AG04450 (cell line): Measurements from ENCODE around the gene SHD. TPM values are rescaled to one million over a fixed set of nuclear protein-coding genes. Genes with fewer than 3 reads are reported as not detected.
"Not testable (repeated sequence)": the region's sequence is repeated elsewhere in the genome, so short reads cannot be mapped to it uniquely, and the experiment has no call there.

Experiments used
- CTCF ChIA-PET: fragments of 300-600, 350-600 bp; formaldehyde crosslinking; extraction: SDS; loops from one replicate; lab custom pipeline; 2022; ENCODE audit warnings: antibody characterized with exemption, inconsistent platforms; lab: Charles Lee
- POLR2A ChIA-PET: fragments of 350-600 bp; formaldehyde crosslinking; extraction: SDS; loops from one replicate; lab custom pipeline; 2021; ENCODE audit warnings: antibody characterized with exemption, inconsistent platforms; lab: Yijun Ruan, JAX
- DNase-seq: peaks from one replicate; pipeline ENCODE4 v3.0.0-alpha.2; 2011; ENCODE audit warnings: low read depth, low spot score
- H3K27ac ChIP-seq: one replicate; pipeline ENCODE4 v1.5.1; 2012; ENCODE audit warnings: low read depth, low read length, control low read depth
- H3K27me3 ChIP-seq: one replicate; pipeline ENCODE4 v1.6.0; 2012; ENCODE audit warnings: low read length; ENCODE audit not compliant: control insufficient read depth, insufficient read depth
- H3K4me3 ChIP-seq: 2 replicates; pipeline ENCODE4 v1.5.1; 2011; ENCODE audit warnings: mild to moderate bottlenecking, low read depth, low read length, control low read depth
- H3K9me3 ChIP-seq: 2 replicates; pipeline ENCODE4 v1.5.1; 2012; ENCODE audit warnings: low read length; ENCODE audit not compliant: control insufficient read depth, insufficient read depth
- polyA plus RNA-seq: library from polyadenylated mRNA; depleted of rRNA; stranded (reverse); fragments of >200 nt; gene quantifications from 2 replicates; pipeline ENCODE4 v1.2.3, GENCODE V29; 2011
- TF ChIP-seq, protein P1 (sequence below): IDR thresholded peaks from 2 replicates; pipeline ENCODE4 v1.5.1; 2011; ENCODE audit warnings: low read depth, low read length, control low read depth, inconsistent platforms

Gene SHD
- polyA plus RNA-seq, 1 experiment = not detected

DNA sequence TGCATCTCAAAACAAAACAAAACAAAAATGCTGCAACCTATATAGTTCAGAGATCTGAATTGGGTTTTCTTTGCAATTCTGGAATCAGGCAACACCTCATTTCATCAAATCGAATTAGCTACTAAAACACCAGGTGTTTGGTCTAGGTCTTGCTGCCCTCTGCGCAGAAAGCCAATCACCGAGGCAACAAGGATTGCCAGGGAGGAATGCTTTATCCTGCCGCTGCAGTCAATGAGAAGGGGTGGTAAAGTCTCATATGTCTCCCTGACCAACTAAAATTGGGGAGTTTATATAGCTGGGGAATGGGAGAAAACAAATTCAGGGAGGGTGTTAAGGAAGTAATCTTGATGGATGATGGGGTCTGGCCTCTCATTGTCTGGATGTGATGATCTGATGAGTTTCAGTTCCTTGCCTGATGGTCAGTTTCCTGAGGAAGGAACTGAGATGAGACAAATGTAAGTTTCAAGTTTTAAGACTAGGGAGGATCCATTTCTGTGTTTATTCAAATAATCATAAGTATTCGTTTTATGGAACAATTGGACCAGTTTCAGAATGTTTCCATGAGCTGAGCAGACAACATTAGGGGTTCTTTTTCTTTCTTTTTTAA is 37.1 kb upstream of the SHD start:
- TF ChIP-seq, protein P1, sequence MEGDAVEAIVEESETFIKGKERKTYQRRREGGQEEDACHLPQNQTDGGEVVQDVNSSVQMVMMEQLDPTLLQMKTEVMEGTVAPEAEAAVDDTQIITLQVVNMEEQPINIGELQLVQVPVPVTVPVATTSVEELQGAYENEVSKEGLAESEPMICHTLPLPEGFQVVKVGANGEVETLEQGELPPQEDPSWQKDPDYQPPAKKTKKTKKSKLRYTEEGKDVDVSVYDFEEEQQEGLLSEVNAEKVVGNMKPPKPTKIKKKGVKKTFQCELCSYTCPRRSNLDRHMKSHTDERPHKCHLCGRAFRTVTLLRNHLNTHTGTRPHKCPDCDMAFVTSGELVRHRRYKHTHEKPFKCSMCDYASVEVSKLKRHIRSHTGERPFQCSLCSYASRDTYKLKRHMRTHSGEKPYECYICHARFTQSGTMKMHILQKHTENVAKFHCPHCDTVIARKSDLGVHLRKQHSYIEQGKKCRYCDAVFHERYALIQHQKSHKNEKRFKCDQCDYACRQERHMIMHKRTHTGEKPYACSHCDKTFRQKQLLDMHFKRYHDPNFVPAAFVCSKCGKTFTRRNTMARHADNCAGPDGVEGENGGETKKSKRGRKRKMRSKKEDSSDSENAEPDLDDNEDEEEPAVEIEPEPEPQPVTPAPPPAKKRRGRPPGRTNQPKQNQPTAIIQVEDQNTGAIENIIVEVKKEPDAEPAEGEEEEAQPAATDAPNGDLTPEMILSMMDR = no peak
- no peak for DNase-seq
- H3K9me3 ChIP-seq = peaks cover 7% of the 10 kb centered on the region
- H3K4me3 ChIP-seq = no peak overlapping the region
- H3K27ac ChIP-seq = no peak overlapping the region
- ChIA-PET CTCF (interaction anchor here (0.7 kb wide), 2 partner anchors 180 to 1007 kb away, joined by 4 read pairs; no protein-coding TSS in a partner anchor), POLR2A (interaction anchor here (0.7 kb wide), 1 partner anchor 121 kb away, joined by 8 read pairs; no protein-coding TSS in a partner anchor)
- peaks cover 4% of the 10 kb centered on the region for H3K27me3 ChIP-seq

DNA sequence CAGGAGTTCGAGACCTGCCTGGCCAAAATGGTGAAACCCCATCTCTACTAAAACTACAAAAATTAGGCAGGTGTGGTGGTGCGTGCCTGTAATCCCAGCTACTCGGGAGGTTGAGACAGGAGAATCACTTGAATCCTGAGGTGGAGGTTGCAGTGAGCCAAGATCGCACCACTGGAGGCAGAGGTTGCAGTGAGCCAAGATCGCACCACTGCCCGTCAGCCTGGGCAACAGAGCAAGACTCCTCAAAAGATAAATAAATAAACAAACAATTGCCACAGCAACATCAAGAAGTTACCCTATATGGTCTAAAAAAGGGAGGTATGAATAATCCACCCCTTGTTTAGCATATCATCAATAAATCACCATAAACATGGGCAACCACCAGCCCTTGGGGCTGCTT is 33.1 kb upstream of the SHD start:
- H3K9me3 ChIP-seq, H3K27ac ChIP-seq, CTCF ChIA-PET, H3K27me3 ChIP-seq, H3K4me3 ChIP-seq, DNase-seq, POLR2A ChIA-PET: not testable (repeated sequence)

DNA sequence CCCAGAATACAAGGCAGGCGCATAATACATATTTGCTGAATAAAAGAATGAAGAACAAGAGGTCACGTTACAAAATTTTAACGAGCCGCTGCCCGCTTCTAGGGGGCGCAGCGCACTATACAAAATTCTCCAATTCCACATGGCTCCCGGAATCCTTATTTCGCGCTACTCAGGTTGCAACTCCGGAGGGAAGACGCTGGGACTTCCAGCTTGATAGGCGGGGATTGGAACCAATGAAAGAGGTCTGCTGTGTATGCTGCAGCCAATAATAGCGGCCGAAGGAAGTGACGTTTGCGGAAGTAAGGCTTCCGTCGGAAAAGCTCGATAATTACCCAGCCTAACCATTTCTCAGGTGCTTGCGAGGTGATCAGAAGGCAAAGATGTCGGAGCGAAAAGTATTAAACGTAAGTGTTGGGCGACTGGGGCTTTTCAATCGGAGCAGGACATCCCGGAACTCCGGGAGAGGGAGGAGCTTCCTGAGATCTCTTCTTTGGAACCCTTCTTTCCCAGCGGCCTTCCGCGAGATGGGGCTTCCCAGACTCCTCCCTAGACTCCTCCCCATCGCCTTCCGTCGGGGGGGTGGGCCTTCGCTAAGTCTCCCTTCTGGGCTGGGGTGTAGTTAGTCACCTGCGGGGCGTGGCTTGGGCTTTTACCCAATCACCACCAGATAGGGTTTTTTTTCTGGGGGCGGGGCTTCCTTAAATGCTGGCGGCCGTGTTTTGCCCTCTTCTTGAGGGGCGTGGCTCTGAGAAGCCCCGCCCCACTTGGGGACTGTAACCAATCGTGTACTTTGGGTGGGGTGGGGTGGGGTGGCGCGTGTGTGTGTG is 32.1 kb upstream of the SHD start, which contains the start of gene YJU2:
Gene YJU2 (plus strand): TSS at position 314 of the 827 bp plus-strand sequence. CDS start 67 bp downstream, at position 381.
- CTCF ChIA-PET = interaction anchor here (0.9 to 1.2 kb wide), 3 partner anchors 20 to 154 kb away, joined by 3 to 4 read pairs (median 4); partner anchors contain the start of gene SH3GL1
- POLR2A ChIA-PET = interaction anchor here (0.5 to 1.5 kb wide), 7 partner anchors 10 to 388 kb away, joined by 3 to 6 read pairs (median 4); no protein-coding TSS in a partner anchor
- TF ChIP-seq, protein P1 = peak; percentile 61

DNA sequence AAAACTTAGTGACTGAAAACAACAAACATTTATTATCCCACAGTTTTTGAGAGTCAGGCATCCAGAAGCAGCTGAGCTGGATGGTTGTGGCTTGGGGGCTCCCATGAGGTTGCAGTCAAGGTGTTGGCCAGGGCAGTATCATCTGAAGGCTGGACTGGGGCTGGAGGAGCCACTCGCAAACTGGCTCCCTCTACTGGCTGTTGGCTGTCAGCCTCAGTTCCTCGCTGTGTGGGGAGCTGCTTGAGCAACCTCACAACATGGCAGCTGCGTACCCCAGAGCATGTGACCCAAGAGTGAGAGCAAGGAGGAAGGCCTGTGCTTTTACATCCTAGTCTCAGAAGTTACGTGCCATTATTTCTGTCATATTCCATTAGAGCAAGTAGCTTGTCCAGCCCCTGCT is 22.5 kb upstream of the SHD start:
- no peak overlapping the region for H3K27ac ChIP-seq
- ChIA-PET CTCF (no interaction called here), POLR2A (no interaction called here)
- no peak overlapping the region for H3K4me3 ChIP-seq
- peaks cover 16% of the 10 kb centered on the region for H3K9me3 ChIP-seq
- no peak for DNase-seq
- no peaks in the 10 kb centered on the region for H3K27me3 ChIP-seq
- TF ChIP-seq, protein P1 = no peak; the same call in 1 of the 2 replicates

More for the DNA sequence above, 32.1 kb upstream of the SHD start, which contains the start of gene YJU2:
- Histone ChIP-seq H3K9me3 (peaks cover under 1% of the 10 kb centered on the region), H3K4me3 (peak within 1 kb of the TSS; percentile 90), H3K27ac (peak within 1 kb of the TSS; percentile 98), H3K27me3 (no peaks in the 10 kb centered on the region)
- peak; percentile 99 for DNase-seq

DNA sequence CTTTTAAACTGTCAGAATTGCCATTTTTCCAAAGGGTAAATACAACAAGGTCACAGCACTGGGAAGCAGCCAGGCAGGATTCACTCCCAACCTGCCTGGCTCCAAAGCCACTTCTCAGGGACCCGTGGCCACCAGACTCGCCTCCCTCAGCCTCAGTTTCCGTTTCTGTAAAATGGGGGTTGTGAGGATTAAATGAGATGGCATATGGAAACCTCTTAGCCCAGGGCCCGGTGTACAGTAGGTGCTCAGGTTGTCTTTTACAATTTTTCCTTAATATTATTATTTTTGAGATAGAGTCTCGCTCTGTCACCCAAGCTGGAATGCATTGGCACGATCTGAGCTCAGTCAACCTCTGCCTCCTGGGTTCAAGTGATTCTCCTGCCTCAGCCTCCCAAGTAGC is 22.0 kb upstream of the SHD start:
- Histone ChIP-seq H3K27me3 (no peaks in the 10 kb centered on the region), H3K27ac (no peak overlapping the region), H3K4me3 (no peak overlapping the region), H3K9me3 (peaks cover 16% of the 10 kb centered on the region)
- TF ChIP-seq, protein P1 = no peak
- ChIA-PET CTCF (no interaction called here), POLR2A (no interaction called here)
- DNase-seq = no peak
